ENCODE measurements around the gene MINDY3.

The MINDY3 gene

DNA sequence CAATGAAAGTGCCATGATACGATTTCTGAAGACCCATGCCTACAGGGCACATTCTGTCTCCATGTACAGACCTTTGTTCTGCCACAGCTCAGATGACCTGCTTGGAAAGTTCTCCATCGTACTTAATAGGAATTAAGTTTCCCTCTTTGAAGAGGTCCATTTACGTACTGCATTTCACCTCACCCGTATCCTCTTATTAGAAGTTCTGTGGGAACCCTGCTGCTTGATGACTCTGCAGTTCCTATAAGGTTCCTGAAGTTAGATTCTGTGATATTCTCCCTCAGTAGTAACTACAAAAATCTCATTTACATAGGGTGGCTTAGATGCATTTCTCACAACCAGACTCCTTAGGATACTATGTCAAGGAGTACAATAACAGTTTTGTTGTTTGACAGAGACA lies 50.9 kb downstream of the MINDY3 start:
- TF ChIP-seq, protein P1, sequence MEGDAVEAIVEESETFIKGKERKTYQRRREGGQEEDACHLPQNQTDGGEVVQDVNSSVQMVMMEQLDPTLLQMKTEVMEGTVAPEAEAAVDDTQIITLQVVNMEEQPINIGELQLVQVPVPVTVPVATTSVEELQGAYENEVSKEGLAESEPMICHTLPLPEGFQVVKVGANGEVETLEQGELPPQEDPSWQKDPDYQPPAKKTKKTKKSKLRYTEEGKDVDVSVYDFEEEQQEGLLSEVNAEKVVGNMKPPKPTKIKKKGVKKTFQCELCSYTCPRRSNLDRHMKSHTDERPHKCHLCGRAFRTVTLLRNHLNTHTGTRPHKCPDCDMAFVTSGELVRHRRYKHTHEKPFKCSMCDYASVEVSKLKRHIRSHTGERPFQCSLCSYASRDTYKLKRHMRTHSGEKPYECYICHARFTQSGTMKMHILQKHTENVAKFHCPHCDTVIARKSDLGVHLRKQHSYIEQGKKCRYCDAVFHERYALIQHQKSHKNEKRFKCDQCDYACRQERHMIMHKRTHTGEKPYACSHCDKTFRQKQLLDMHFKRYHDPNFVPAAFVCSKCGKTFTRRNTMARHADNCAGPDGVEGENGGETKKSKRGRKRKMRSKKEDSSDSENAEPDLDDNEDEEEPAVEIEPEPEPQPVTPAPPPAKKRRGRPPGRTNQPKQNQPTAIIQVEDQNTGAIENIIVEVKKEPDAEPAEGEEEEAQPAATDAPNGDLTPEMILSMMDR (IDR thresholded peaks at IDR 0.05; ENCODE audit: insufficient read depth, low read depth, low read length, missing control alignments), result no peak
- no peak overlapping the region for H3K4me3 ChIP-seq (ENCODE audit: low read length)
- no peak for DNase-seq (ENCODE audit: low read depth)

DNA sequence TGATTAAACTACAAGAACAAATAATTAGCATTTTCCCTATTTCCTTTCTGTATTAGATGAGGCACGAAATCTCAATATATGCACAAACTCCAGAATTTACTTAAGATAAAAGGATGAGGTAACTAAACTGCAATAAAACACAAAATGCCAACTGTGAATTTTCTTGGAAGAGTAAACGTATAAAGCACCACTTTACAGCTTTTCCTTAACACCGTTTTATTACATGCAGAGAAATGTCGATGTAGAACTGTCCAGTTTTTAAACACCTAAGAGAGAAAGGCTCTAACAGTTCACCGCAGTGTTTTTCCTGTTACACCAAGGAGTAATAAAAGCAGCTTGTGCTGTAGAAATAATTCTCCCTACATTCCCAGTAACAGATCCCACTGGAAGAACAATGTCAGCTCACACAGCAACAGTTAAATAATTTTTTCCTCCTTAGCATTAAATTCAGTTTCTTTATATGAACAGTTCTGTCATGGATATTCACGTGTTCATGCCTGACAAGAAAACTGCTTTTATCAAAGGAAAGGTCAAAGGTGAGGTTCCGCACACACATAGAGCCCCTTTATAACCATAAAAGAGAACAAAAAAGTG lies 52.0 kb downstream of the MINDY3 start:
- no peak for DNase-seq (ENCODE audit: low read depth)
- TF ChIP-seq, protein P1 (IDR thresholded peaks at IDR 0.05; ENCODE audit: insufficient read depth, low read depth, low read length, missing control alignments), result no peak
- H3K4me3 ChIP-seq (ENCODE audit: low read length), result no peak overlapping the region

DNA sequence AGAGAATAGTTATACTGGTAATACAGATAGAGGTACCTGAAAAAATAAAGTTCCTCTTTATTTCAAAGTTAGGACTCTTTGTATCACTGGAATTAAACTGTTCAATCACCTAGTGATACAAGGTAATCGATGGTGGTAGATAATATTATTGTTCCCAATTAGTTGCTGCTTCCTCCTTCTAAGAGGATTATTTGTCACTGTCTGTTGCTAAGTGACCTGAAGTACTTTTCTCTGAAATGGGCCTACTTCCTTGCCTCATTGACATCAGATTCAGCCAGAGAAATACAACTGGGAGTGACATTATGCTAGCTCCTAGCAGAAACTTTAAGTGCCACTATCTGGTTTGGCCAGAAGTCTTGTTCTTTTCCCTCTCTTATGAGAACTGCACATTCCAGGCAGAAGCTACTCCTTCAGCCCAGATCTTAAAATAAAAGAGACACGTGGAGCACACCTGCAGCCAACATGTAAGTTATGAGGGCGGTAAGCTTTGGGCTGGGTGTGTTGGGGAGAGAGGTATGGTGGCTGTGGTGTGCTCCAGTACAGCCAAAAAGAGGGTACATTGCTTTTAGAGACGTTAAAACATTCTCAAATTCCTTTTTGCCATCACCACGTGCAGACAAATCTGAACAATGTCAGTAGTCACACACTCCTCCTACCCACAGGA lies 54.8 kb downstream of the MINDY3 start:
- DNase-seq (ENCODE audit: low read depth), result no peak
- H3K4me3 ChIP-seq (ENCODE audit: low read length), result no peak overlapping the region
- TF ChIP-seq, protein P1 (IDR thresholded peaks at IDR 0.05; ENCODE audit: insufficient read depth, low read depth, low read length, missing control alignments), result no peak

DNA sequence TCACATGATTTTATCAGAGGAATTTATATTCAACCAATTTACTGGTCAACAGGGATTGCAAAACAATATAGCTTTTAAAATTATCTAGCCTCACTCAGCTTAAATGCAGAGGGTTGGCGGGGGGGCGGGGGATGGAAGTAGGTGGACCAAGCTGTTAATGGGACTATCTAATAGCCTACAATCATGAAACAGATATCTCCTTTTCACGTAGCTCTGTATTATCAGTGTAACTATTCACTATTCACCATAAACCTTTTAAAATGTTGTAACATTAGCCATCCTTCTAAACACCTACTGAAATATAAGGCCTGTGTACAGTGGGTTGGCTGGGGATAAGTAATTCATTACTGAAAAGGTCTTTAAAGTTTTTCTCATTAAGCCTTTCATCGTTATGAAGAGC lies 56.2 kb downstream of the MINDY3 start:
- TF ChIP-seq, protein P1 (IDR thresholded peaks at IDR 0.05; ENCODE audit: insufficient read depth, low read depth, low read length, missing control alignments), result no peak
- H3K4me3 ChIP-seq (ENCODE audit: low read length), result no peak overlapping the region
- DNase-seq (ENCODE audit: low read depth), result no peak

DNA sequence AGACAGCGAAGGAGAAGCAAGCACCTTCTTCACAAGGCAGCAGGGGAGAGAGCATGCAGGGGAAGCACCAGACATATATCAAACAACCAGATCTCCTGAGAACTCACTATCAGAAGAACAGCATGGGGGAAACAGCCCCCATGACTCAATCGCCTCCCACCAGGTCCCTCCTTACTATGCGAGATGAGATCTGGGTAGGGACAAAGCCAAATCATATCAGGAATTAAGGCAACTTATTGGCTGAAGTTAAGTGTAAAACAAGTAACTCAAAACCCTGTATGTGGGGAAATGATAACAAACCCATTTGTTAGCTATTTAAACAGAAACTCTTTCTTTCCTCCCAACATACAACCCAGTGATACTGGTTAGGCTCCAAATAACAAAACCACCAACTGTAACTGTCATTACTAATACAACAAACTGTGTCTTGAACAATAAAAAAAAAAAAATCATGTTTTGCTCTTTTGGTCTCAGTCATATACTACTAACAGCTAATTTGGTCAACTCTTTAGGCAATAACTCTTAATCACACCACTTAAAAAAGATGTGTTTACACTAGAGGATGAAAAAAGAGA lies 57.8 kb downstream of the MINDY3 start:
- TF ChIP-seq, protein P1 (IDR thresholded peaks at IDR 0.05; ENCODE audit: insufficient read depth, low read depth, low read length, missing control alignments), result no peak
- no peak for DNase-seq (ENCODE audit: low read depth)
- H3K4me3 ChIP-seq (ENCODE audit: low read length), result no peak overlapping the region

DNA sequence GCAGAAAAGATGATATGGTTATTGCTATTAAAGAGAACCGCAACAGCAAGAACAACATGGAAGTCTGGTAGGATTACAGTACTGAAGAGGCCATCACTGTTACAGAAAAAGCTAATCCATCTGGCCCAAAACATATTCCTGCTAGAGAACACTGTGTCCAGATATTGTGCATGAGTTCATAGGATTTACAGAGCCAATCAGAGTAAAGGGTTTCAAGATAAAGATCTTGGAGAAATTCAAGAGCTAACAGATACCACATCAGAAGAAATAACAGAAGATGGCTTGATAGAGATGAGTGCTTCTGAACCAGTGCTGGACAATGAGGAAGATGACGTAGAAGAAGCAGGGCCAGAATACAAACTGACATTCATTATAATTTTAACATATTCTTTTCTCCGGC lies 58.7 kb downstream of the MINDY3 start:
- TF ChIP-seq, protein P1 (IDR thresholded peaks at IDR 0.05; ENCODE audit: insufficient read depth, low read depth, low read length, missing control alignments), result no peak
- no peak for DNase-seq (ENCODE audit: low read depth)
- H3K4me3 ChIP-seq (ENCODE audit: low read length), result no peak overlapping the region
